ENCODE measurements around the gene IMPG1.
"Not testable (repeated sequence)": the region's sequence is repeated elsewhere in the genome, so short reads cannot be mapped to it uniquely, and the experiment has no call there.

IMPG1 gene

GRCh38 chr6:75907444-75907843, 165.0 kb downstream of the IMPG1 start:
- Histone ChIP-seq H3K27me3 (ENCODE audit: insufficient read depth, low read depth, severe bottlenecking) (no peaks in the 10 kb centered on the region), H3K4me3 (ENCODE audit: low read depth, low read length) (no peak overlapping the region), H3K27ac (no peak overlapping the region), H3K36me3 (no peaks in the 10 kb centered on the region; the same call in 1 of the 2 replicates), H3K9me3 (ENCODE audit: severe bottlenecking) (no peaks in the 10 kb centered on the region)
- no peak for DNase-seq
- TF ChIP-seq, protein P1, sequence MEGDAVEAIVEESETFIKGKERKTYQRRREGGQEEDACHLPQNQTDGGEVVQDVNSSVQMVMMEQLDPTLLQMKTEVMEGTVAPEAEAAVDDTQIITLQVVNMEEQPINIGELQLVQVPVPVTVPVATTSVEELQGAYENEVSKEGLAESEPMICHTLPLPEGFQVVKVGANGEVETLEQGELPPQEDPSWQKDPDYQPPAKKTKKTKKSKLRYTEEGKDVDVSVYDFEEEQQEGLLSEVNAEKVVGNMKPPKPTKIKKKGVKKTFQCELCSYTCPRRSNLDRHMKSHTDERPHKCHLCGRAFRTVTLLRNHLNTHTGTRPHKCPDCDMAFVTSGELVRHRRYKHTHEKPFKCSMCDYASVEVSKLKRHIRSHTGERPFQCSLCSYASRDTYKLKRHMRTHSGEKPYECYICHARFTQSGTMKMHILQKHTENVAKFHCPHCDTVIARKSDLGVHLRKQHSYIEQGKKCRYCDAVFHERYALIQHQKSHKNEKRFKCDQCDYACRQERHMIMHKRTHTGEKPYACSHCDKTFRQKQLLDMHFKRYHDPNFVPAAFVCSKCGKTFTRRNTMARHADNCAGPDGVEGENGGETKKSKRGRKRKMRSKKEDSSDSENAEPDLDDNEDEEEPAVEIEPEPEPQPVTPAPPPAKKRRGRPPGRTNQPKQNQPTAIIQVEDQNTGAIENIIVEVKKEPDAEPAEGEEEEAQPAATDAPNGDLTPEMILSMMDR (IDR thresholded peaks at IDR 0.05; ENCODE audit: low read depth, low read length): no peak

- H3K27ac ChIP-seq: no peak overlapping the region
- TF ChIP-seq, protein P1 (IDR thresholded peaks at IDR 0.05; ENCODE audit: low read depth, low read length): no peak
- no peaks in the 10 kb centered on the region for H3K27me3 ChIP-seq (ENCODE audit: insufficient read depth, low read depth, severe bottlenecking)
- no peak overlapping the region for H3K4me3 ChIP-seq (ENCODE audit: low read depth, low read length)
- no peaks in the 10 kb centered on the region for H3K9me3 ChIP-seq (ENCODE audit: severe bottlenecking)
- no peak for DNase-seq
- no peaks in the 10 kb centered on the region; the same call in 1 of the 2 replicates for H3K36me3 ChIP-seq
These were observed 165.6 kb downstream of the IMPG1 start for GRCh38 chr6:75906871-75907270.

- DNase-seq; H3K36me3 ChIP-seq; H3K4me3 ChIP-seq (ENCODE audit: low read depth, low read length); H3K27me3 ChIP-seq (ENCODE audit: insufficient read depth, low read depth, severe bottlenecking); H3K27ac ChIP-seq; H3K9me3 ChIP-seq (ENCODE audit: severe bottlenecking): not testable (repeated sequence)
These were observed 167.3 kb downstream of the IMPG1 start for GRCh38 chr6:75905129-75905528.

DNA sequence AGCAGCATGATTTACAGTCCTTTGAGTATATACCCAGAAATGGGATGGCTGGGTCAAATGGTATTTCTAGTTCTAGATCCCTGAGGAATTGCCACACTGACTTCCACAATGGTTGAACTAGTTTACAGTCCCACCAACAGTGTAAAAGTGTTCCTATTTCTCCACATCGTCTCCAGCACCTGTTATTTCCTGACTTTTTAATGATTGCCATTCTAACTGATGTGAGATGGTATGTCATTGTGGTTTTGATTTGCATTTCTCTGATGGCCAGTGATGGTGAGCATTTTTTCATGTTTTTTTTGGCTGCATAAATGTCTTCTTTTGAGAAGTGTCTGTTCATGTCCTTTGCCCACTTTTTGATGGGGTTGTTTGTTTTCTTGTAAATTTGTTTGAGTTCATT, 172.2 kb downstream of the IMPG1 start:
- not testable (repeated sequence) for H3K36me3 ChIP-seq; H3K27me3 ChIP-seq (ENCODE audit: insufficient read depth, low read depth, severe bottlenecking); H3K9me3 ChIP-seq (ENCODE audit: severe bottlenecking); H3K4me3 ChIP-seq (ENCODE audit: low read depth, low read length); H3K27ac ChIP-seq; DNase-seq

DNA sequence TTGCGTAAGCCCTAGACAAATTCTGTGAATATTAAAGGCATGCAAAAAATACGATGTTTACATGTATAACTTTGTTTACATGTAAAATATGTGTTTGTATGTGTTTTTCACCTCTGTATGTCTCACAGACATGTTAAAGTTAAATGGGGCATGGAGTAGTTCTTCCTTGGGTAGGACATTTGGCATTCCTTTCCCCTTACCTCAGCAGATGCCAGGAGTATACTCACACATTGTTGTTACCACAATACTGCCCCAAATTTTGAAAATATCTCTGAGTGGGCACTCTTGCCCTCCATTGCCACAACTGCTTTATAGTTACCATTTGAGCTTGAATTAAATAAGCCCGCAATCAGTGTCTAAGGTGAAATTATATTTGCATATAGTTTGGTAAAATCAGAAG, 175.9 kb downstream of the IMPG1 start:
- no peak overlapping the region for H3K27ac ChIP-seq
- no peaks in the 10 kb centered on the region for H3K9me3 ChIP-seq (ENCODE audit: severe bottlenecking)
- 0 out of 2 replicates have a peak, but pooled peaks cover 4% of the 10 kb centered on the region for H3K36me3 ChIP-seq

DNA sequence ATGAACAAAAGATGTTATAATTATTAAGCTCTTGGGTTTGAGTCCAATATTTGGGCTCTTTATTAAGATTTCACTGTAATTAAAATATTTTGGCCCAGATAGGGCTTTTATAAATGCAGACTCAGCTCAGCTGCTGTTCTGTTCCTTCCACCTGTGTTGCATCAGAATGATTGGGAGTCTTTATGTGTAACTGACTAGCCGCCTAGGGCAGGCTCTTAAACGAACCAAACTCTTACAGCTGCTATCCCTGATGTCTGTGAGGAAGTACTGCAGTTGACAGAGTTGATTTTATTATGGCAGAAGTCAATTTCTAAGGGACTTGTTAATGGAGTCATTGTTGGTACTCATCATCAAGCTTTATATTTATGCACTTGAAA, 178.7 kb downstream of the IMPG1 start:
- TF ChIP-seq, protein P1 (IDR thresholded peaks at IDR 0.05; ENCODE audit: low read depth, low read length): no peak

More for the DNA sequence above, 175.9 kb downstream of the IMPG1 start:
- H3K27me3 ChIP-seq (ENCODE audit: insufficient read depth, low read depth, severe bottlenecking): no peaks in the 10 kb centered on the region
- TF ChIP-seq, protein P1 (IDR thresholded peaks at IDR 0.05; ENCODE audit: low read depth, low read length): no peak
- no peak for DNase-seq
- no peak overlapping the region for H3K4me3 ChIP-seq (ENCODE audit: low read depth, low read length)

DNA sequence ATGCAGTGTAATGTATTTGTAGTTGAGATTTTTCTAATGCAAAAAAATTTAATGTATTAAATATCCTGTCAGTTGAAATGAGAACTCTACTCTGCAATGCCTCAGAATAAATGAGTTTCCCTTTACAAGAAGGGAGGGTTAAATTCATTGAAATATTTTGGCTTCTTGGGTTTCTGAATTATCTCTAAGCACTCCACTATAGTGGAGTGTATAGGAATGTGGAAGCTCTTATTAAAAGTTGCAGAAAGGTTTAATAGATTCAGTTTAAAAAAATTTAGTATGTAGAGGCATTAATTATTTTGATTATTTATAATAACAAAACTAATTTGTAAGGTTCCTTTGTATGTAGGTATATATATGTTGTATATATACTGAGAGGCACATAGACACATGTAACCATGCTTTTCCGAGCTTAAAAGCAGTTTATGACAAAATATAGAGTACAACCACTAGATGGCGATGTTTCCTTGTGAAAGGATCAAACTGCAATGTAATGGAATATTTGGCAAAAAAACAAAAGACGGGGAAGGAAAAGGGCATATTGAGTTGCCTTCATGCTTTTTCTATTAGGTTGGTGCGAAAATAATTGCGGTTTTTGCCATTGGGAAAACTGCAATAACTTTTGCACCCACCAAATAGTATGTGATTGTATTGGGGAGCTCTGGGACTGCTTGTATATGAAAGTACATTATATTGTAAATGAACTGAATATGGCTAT, 179.2 kb downstream of the IMPG1 start:
- Histone ChIP-seq H3K36me3 (0 out of 2 replicates have a peak, but pooled peaks cover 4% of the 10 kb centered on the region), H3K4me3 (ENCODE audit: low read depth, low read length) (no peak overlapping the region), H3K9me3 (ENCODE audit: severe bottlenecking) (no peaks in the 10 kb centered on the region), H3K27me3 (ENCODE audit: insufficient read depth, low read depth, severe bottlenecking) (no peaks in the 10 kb centered on the region), H3K27ac (no peak overlapping the region)
- DNase-seq: no peak
- TF ChIP-seq, protein P1 (IDR thresholded peaks at IDR 0.05; ENCODE audit: low read depth, low read length): peak; percentile 51

More for the DNA sequence above, 178.7 kb downstream of the IMPG1 start:
- no peak for DNase-seq
- no peak overlapping the region for H3K27ac ChIP-seq
- no peak overlapping the region for H3K4me3 ChIP-seq (ENCODE audit: low read depth, low read length)
- H3K27me3 ChIP-seq (ENCODE audit: insufficient read depth, low read depth, severe bottlenecking): no peaks in the 10 kb centered on the region
- 0 out of 2 replicates have a peak, but pooled peaks cover 4% of the 10 kb centered on the region for H3K36me3 ChIP-seq
- no peaks in the 10 kb centered on the region for H3K9me3 ChIP-seq (ENCODE audit: severe bottlenecking)

All from WERI-Rb-1 (cell line).